Measurements from ENCODE around the gene EZH2.

The EZH2 gene

GRCh38 chr7:148898845-148899484, 14.9 kb upstream of the EZH2 start:
- DNase-seq: no peak

GRCh38 chr7:148894591-148894990, 10.5 kb upstream of the EZH2 start:
- DNase-seq: no peak

GRCh38 chr7:148893071-148893470, 9.0 kb upstream of the EZH2 start:
- no peak for DNase-seq

GRCh38 chr7:148888300-148888699, 4.2 kb upstream of the EZH2 start:
- no peak for DNase-seq

- DNase-seq: no peak
Measured at GRCh38 chr7:148886844-148887243, 2.8 kb upstream of the EZH2 start.

GRCh38 chr7:148884299-148885022, 370 bp upstream of the EZH2 start:
- DNase-seq: peak; percentile 98

GRCh38 chr7:148883266-148884048, 634 bp downstream of the EZH2 start:
- DNase-seq: peak; percentile 77

GRCh38 chr7:148882841-148883265, 1.2 kb downstream of the EZH2 start:
- no peak for DNase-seq

- no peak for DNase-seq
Measured at GRCh38 chr7:148882192-148882591, 1.9 kb downstream of the EZH2 start.

- no peak for DNase-seq
Measured at GRCh38 chr7:148878317-148878716, 5.8 kb downstream of the EZH2 start.

- DNase-seq: no peak
Measured at GRCh38 chr7:148877517-148877916, 6.6 kb downstream of the EZH2 start.

GRCh38 chr7:148872188-148872587, 11.9 kb downstream of the EZH2 start:
- no peak for DNase-seq

- no peak for DNase-seq
Measured at GRCh38 chr7:148871551-148871950, 12.5 kb downstream of the EZH2 start.

- no peak for DNase-seq
Measured at GRCh38 chr7:148871030-148871429, 13.1 kb downstream of the EZH2 start.

- no peak for DNase-seq
Measured at GRCh38 chr7:148868378-148868674, 15.8 kb downstream of the EZH2 start.

- DNase-seq: no peak
Measured at GRCh38 chr7:148867596-148868377, 16.3 kb downstream of the EZH2 start.

- no peak for DNase-seq
Measured at GRCh38 chr7:148866362-148866761, 17.7 kb downstream of the EZH2 start.

GRCh38 chr7:148865283-148865682, 18.8 kb downstream of the EZH2 start:
- DNase-seq: no peak

- no peak for DNase-seq
Measured at GRCh38 chr7:148863324-148863723, 20.8 kb downstream of the EZH2 start.

GRCh38 chr7:148862481-148862880, 21.6 kb downstream of the EZH2 start:
- DNase-seq: no peak

GRCh38 chr7:148858489-148858888, 25.6 kb downstream of the EZH2 start:
- no peak for DNase-seq

- no peak for DNase-seq
Measured at GRCh38 chr7:148856891-148857290, 27.2 kb downstream of the EZH2 start.

GRCh38 chr7:148856578-148856881, 27.6 kb downstream of the EZH2 start:
- DNase-seq: no peak

Data from right forelimb (tissue), 1 donor.